Measurements from ENCODE around the gene HSD17B11.
"Not testable (repeated sequence)": the region's sequence is repeated elsewhere in the genome, so short reads cannot be mapped to it uniquely, and the experiment has no call there.

GRCh38 chr4:87341954-87342635, 48.9 kb downstream of the HSD17B11 start:
- not testable (repeated sequence) for TF ChIP-seq CTCF, EZH2, EZH2phosphoT487 (IDR thresholded peaks at IDR 0.05)
